Measurements from ENCODE around the gene ACP7. TPM values are rescaled to one million over a fixed set of nuclear protein-coding genes. Genes with fewer than 3 reads are reported as not detected.

The ACP7 gene
- total RNA-seq, 1 experiment from 2014 or later: 5.4 TPM

GRCh38 chr19:39145180-39145953 is 61.2 kb downstream of the ACP7 start:
- no peak overlapping the region for H2AFZ ChIP-seq
- BruUV-seq (replicated peaks): no TSS peak
- intact Hi-C loops (cut with micrococcal nuclease; ENCODE audit: unreplicated experiment): no loop called here
- DNase-seq: no peak
- H3K4me1 ChIP-seq (replicated peaks; ENCODE audit: insufficient read depth): no peaks in the 10 kb centered on the region
- H3K27ac ChIP-seq: no peak overlapping the region
- H3F3A ChIP-seq (ENCODE audit: insufficient read depth, low read depth): no peaks in the 10 kb centered on the region
- H3K9me3 ChIP-seq (ENCODE audit: insufficient read depth, low read depth): no peaks in the 10 kb centered on the region
- no peak overlapping the region for H3K4me2 ChIP-seq
- H3K4me3 ChIP-seq: no peak overlapping the region
- peaks cover 5% of the 10 kb centered on the region; the same call in 1 of the 2 replicates for H3K36me3 ChIP-seq (ENCODE audit: low read depth)
- H3K27me3 ChIP-seq (ENCODE audit: insufficient read depth, low read depth): no peaks in the 10 kb centered on the region
- TF ChIP-seq CTCF (conservative IDR thresholded peaks at IDR 0.05) (no peak), EZH2 (IDR thresholded peaks at IDR 0.05; ENCODE audit: low read depth) (no peak)
- H3K9me2 ChIP-seq (ENCODE audit: insufficient read depth): no peaks in the 10 kb centered on the region
- ChIA-PET CTCF (no interaction called here), POLR2A (ENCODE audit: unreplicated experiment) (no interaction called here)
- peaks cover 63% of the 10 kb centered on the region for H4K20me1 ChIP-seq (ENCODE audit: insufficient read depth)
- peaks cover 78% of the 10 kb centered on the region for H3K79me2 ChIP-seq (ENCODE audit: low read depth)

- DNase-seq: no peak
- Histone ChIP-seq H3K27me3 (ENCODE audit: insufficient read depth, low read depth) (no peaks in the 10 kb centered on the region), H3K79me2 (ENCODE audit: low read depth) (peaks cover 75% of the 10 kb centered on the region), H3K4me3 (no peak overlapping the region), H3K36me3 (ENCODE audit: low read depth) (peaks cover 5% of the 10 kb centered on the region; the same call in 1 of the 2 replicates), H3K4me2 (no peak overlapping the region), H3K27ac (no peak overlapping the region), H2AFZ (no peak overlapping the region), H3K9me2 (ENCODE audit: insufficient read depth) (no peaks in the 10 kb centered on the region), H3K9me3 (ENCODE audit: insufficient read depth, low read depth) (no peaks in the 10 kb centered on the region), H3K4me1 (replicated peaks; ENCODE audit: insufficient read depth) (no peaks in the 10 kb centered on the region), H4K20me1 (ENCODE audit: insufficient read depth) (peaks cover 57% of the 10 kb centered on the region), H3F3A (ENCODE audit: insufficient read depth, low read depth) (no peaks in the 10 kb centered on the region)
- TF ChIP-seq CTCF (conservative IDR thresholded peaks at IDR 0.05) (no peak), EZH2 (IDR thresholded peaks at IDR 0.05; ENCODE audit: low read depth) (no peak)
- POLR2A ChIA-PET (ENCODE audit: unreplicated experiment): no interaction called here
- CTCF ChIA-PET: no interaction called here
- intact Hi-C loops (cut with micrococcal nuclease; ENCODE audit: unreplicated experiment): no loop called here
- BruUV-seq (replicated peaks): no TSS peak
Measured at GRCh38 chr19:39146091-39146490, 61.9 kb downstream of the ACP7 start.

- CTCF ChIA-PET: no interaction called here
- BruUV-seq (replicated peaks): no TSS peak
Measured at GRCh38 chr19:39146686-39147450, 62.7 kb downstream of the ACP7 start.

More at GRCh38 chr19:39146686-39147450, 62.7 kb downstream of the ACP7 start:
- no peaks in the 10 kb centered on the region for H3K9me3 ChIP-seq (ENCODE audit: insufficient read depth, low read depth)
- intact Hi-C loops (cut with micrococcal nuclease; ENCODE audit: unreplicated experiment): no loop called here
- no peaks in the 10 kb centered on the region for H3K4me1 ChIP-seq (replicated peaks; ENCODE audit: insufficient read depth)
- no peak for DNase-seq
- no peak overlapping the region for H3K4me2 ChIP-seq
- H3K79me2 ChIP-seq (ENCODE audit: low read depth): peaks cover 79% of the 10 kb centered on the region
- no peaks in the 10 kb centered on the region for H3K27me3 ChIP-seq (ENCODE audit: insufficient read depth, low read depth)
- H4K20me1 ChIP-seq (ENCODE audit: insufficient read depth): peaks cover 59% of the 10 kb centered on the region
- H3K9me2 ChIP-seq (ENCODE audit: insufficient read depth): no peaks in the 10 kb centered on the region
- no peak overlapping the region for H3K27ac ChIP-seq
- no peak overlapping the region for H3K4me3 ChIP-seq
- TF ChIP-seq EZH2 (IDR thresholded peaks at IDR 0.05; ENCODE audit: low read depth) (no peak), CTCF (conservative IDR thresholded peaks at IDR 0.05) (no peak)
- POLR2A ChIA-PET (ENCODE audit: unreplicated experiment): no interaction called here
- H3F3A ChIP-seq (ENCODE audit: insufficient read depth, low read depth): no peaks in the 10 kb centered on the region; the same call in 1 of the 2 replicates
- no peak overlapping the region for H2AFZ ChIP-seq
- peaks cover 5% of the 10 kb centered on the region; the same call in 1 of the 2 replicates for H3K36me3 ChIP-seq (ENCODE audit: low read depth)

Measured in PC-9 (cell line).